Loucy (cell line): ENCODE data around the gene C8A.

Source experiments
- CTCF ChIP-seq: fragments of 200-600 bp; sonication (generic); conservative IDR thresholded peaks from 2 replicates; pipeline ENCODE4 v1.5.1; 2014; ENCODE audit warnings: mild to moderate bottlenecking, antibody characterized with exemption, low read length
- EZH2phosphoT487 ChIP-seq: fragments of 200-600 bp; IDR thresholded peaks from 2 replicates; pipeline ENCODE4 v1.6.1; 2018; ENCODE audit warnings: antibody characterized with exemption, mild to moderate bottlenecking, moderate library complexity, borderline replicate concordance

- TF ChIP-seq CTCF: no peak
- TF ChIP-seq EZH2phosphoT487: no peak
Observed at GRCh38 chr1:56965191-56965590, 110.6 kb downstream of the C8A start.
